HG03045 (cell line): ENCODE results near the gene CDK5RAP2.

Experiments used
- ATAC-seq: cut with Tn5 transposase; IDR thresholded peaks from one replicate; pipeline ENCODE4 v1.9.1; 2021; ENCODE audit warnings: mild to moderate bottlenecking, moderate library complexity; ENCODE audit not compliant: unreplicated experiment

Gene CDK5RAP2

GRCh38 chr9:120366644-120367019 lies 213.3 kb downstream of the CDK5RAP2 start:
- no peak for ATAC-seq

- no peak for ATAC-seq
These were observed 214.6 kb downstream of the CDK5RAP2 start for GRCh38 chr9:120365386-120365785.

- ATAC-seq: no peak
These were observed 216.3 kb downstream of the CDK5RAP2 start for GRCh38 chr9:120363697-120364096.

GRCh38 chr9:120362446-120362845 lies 217.5 kb downstream of the CDK5RAP2 start:
- ATAC-seq: no peak

- no peak for ATAC-seq
These were observed 218.4 kb downstream of the CDK5RAP2 start for GRCh38 chr9:120361551-120361950.

- no peak for ATAC-seq
These were observed 219.5 kb downstream of the CDK5RAP2 start for GRCh38 chr9:120360510-120360909.

- no peak for ATAC-seq
These were observed 219.9 kb downstream of the CDK5RAP2 start for GRCh38 chr9:120360046-120360445.

- ATAC-seq: no peak
These were observed 221.1 kb downstream of the CDK5RAP2 start for GRCh38 chr9:120358877-120359276.

GRCh38 chr9:120353506-120353905 lies 226.5 kb downstream of the CDK5RAP2 start:
- no peak for ATAC-seq

- ATAC-seq: no peak
These were observed 228.9 kb downstream of the CDK5RAP2 start for GRCh38 chr9:120351106-120351505.

- ATAC-seq: no peak
These were observed 229.4 kb downstream of the CDK5RAP2 start for GRCh38 chr9:120350596-120350995.

- no peak for ATAC-seq
These were observed 231.0 kb downstream of the CDK5RAP2 start for GRCh38 chr9:120348951-120349429.

- no peak for ATAC-seq
These were observed 234.6 kb downstream of the CDK5RAP2 start for GRCh38 chr9:120345379-120345778.

GRCh38 chr9:120344230-120344629 lies 235.7 kb downstream of the CDK5RAP2 start:
- no peak for ATAC-seq

- no peak for ATAC-seq
These were observed 236.6 kb downstream of the CDK5RAP2 start for GRCh38 chr9:120343416-120343815.
